GM12801 (cell line): ENCODE measurements around the gene CX3CR1.

Source experiments
- TF ChIP-seq, protein P1 (sequence below): IDR thresholded peaks from one replicate; pipeline ENCODE4 v1.5.1; 2011; ENCODE audit warnings: control low read depth; ENCODE audit not compliant: insufficient read length; ENCODE audit errors: extremely low read depth

Gene CX3CR1

GRCh38 chr3:39251576-39251975, 28.3 kb downstream of the CX3CR1 start:
- TF ChIP-seq, protein P1, sequence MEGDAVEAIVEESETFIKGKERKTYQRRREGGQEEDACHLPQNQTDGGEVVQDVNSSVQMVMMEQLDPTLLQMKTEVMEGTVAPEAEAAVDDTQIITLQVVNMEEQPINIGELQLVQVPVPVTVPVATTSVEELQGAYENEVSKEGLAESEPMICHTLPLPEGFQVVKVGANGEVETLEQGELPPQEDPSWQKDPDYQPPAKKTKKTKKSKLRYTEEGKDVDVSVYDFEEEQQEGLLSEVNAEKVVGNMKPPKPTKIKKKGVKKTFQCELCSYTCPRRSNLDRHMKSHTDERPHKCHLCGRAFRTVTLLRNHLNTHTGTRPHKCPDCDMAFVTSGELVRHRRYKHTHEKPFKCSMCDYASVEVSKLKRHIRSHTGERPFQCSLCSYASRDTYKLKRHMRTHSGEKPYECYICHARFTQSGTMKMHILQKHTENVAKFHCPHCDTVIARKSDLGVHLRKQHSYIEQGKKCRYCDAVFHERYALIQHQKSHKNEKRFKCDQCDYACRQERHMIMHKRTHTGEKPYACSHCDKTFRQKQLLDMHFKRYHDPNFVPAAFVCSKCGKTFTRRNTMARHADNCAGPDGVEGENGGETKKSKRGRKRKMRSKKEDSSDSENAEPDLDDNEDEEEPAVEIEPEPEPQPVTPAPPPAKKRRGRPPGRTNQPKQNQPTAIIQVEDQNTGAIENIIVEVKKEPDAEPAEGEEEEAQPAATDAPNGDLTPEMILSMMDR, result no peak

DNA sequence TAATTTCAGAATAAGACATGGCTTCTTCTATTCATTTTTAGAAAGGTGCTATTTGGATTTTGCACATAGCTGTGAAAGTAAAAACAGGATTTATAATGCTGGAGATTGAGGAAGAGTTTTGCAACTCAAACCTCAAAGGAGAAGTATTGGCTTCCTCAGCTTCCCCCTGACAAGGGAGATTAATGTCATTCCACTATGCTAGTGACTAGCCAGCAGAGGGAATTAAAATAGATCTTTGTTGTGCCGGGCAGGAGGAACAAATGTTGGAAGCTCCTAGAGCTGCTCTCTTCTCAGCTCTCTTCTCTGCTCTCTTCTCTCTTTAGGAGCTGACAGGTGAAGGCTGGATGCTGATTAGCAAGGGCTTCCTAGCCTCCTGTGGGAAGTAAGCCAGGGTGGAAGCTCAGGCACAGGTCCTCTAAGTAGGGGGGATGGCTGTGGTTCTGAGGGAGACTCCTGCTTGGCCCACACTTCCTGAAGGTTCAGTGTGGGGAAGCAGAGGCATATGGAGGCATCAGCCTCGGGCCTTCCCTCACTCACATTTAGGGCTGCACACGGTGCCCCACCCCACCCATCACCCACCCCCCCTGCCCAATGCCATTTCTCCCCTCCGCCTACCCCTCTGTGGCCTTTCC, 29.6 kb downstream of the CX3CR1 start:
- TF ChIP-seq, protein P1, result no peak

DNA sequence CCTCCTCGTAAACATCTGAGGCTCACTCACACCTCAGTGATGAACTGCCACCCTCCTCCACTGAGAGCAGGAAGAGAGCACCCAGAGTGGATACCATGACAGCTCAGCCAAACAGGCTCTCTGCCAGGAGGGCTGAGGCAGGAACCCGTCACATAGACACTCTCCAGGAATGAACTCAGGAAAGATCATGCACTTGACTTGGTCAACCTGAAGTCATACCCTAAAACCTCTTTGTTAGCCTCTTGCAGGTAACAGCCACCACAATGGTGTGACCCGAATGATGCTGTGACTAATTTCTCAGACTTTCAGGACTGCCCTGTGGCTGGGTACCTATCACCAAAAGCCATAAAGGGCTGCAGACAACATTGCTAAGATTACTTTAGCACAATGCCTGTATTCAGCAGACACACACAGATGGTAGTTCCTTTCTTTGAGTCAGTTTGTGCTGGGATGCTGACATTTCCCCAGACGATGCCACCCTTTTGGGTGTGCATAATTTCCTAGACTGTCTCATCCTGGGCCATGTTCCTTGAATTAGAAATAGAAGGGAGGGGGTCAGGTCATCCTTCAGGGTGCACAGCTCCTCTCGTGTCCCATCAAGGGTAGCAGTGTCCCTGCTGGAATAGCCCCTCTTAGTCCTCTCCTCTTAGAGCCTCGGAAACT, 30.3 kb downstream of the CX3CR1 start:
- TF ChIP-seq, protein P1, result no peak

DNA sequence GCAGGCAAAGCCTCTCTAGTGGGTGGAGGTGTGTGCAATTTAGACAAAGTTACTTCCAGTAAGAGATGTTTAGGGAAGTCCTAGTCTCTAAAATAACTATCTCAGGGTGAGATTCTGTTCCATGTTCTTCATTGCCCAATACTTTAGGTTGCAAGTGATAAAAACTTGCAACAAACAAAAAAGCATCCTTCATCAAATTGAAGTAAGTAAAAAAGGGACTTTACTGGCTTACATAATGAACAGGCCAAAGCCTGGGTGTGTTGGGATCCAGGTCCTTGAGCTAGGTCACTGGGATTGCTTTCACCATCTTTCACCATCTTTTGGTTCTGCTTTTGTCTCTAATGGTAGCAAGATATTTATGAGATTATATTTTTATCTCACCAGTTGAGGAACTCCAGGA, 38.3 kb downstream of the CX3CR1 start:
- TF ChIP-seq, protein P1, result no peak

DNA sequence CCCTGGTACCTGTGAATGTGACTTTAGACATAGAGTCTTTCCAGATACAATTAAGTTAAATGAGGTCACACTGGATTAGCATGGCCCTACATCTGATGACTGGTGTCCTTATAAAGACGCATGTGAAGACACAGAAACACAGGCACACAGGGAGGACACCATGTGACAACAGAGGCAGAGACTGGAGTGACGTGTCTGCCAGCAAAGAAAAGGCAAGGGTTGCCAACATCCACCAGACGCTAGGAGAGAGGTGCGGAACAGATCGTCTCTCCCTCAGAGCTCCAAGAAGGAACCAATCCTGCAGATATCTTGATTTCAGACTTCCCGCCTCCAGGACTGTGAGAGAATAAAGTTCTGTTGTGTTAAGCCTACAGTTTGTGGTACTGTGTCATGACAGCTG, 42.8 kb downstream of the CX3CR1 start:
- TF ChIP-seq, protein P1, result no peak

GRCh38 chr3:39234651-39235050, 45.2 kb downstream of the CX3CR1 start:
- TF ChIP-seq, protein P1, result no peak

DNA sequence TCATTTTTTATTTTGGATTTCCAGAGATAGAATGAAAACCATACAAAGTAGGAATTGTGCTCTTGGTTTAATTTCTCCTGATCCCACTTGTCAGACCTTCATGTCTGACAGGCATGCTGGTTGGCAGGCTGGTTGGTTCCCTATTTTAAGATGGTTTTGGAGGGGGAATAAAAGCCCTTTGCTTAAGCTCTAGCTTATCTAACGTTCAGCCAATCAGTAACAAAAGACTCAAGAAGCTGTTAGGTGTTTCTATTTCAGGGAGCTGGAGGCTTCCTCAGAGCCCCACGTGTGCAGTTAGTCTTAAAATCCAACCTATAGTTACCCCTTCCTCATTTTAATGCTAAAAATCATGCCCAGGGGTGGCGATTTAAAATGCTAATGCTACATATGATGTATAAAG, 47.0 kb downstream of the CX3CR1 start:
- TF ChIP-seq, protein P1, result no peak
